Esophagus squamous epithelium (tissue), 4 donors: ENCODE data around the gene TRIOBP.

Experiments
- CTCF ChIP-seq, 6 experiments: fragments of 450-650 bp in 4 of 6; fragments of 200-600 bp in 2 of 6; sonication (generic) in 2 of 6; IDR thresholded peaks; one replicate each; pipeline ENCODE4 v1.5.1; 2016 to 2019; ENCODE audit warnings: antibody characterized with exemption in 6 of 6, mild to moderate bottlenecking in 4 of 6, moderate library complexity in 4 of 6
- POLR2A ChIP-seq, 4 donors: fragments of 450-650 bp; IDR thresholded peaks; one replicate each; pipeline ENCODE4 v1.6.1; 2017; ENCODE audit warnings: antibody characterized with exemption in 4 of 4, mild to moderate bottlenecking in 4 of 4, moderate library complexity in 3 of 4

- TF ChIP-seq POLR2A (IDR thresholded peaks at IDR 0.05) (no peak), CTCF (IDR thresholded peaks at IDR 0.05) (no peak)
Measured at GRCh38 chr22:37820350-37820749, 123.5 kb downstream of the TRIOBP start.
